HG02759 (cell line): Measurements from ENCODE around the gene FAM72B.
"Not testable (repeated sequence)": the region's sequence is repeated elsewhere in the genome, so short reads cannot be mapped to it uniquely, and the experiment has no call there.

Source experiments
- ATAC-seq: cut with Tn5 transposase; IDR thresholded peaks from one replicate; pipeline ENCODE4 v1.9.1; 2021; ENCODE audit warnings: mild to moderate bottlenecking, moderate library complexity; ENCODE audit not compliant: unreplicated experiment

The FAM72B gene

GRCh38 chr1:121200985-121201981 lies 17.1 kb upstream of the FAM72B start:
- ATAC-seq: not testable (repeated sequence)

- not testable (repeated sequence) for ATAC-seq
These were observed 16.1 kb upstream of the FAM72B start for GRCh38 chr1:121200232-121200631.

- ATAC-seq: not testable (repeated sequence)
These were observed 15.6 kb upstream of the FAM72B start for GRCh38 chr1:121199763-121200162.

- not testable (repeated sequence) for ATAC-seq
These were observed 13.1 kb upstream of the FAM72B start for GRCh38 chr1:121197095-121197882.

GRCh38 chr1:121192512-121192911 lies 8.4 kb upstream of the FAM72B start:
- ATAC-seq: not testable (repeated sequence)

- ATAC-seq: not testable (repeated sequence)
These were observed 3.8 kb upstream of the FAM72B start for GRCh38 chr1:121187914-121188313.

- not testable (repeated sequence) for ATAC-seq
These were observed 2.1 kb upstream of the FAM72B start for GRCh38 chr1:121186191-121186590.

GRCh38 chr1:121185140-121185708 lies 1.1 kb upstream of the FAM72B start:
- ATAC-seq: peak; percentile 1

- ATAC-seq: not testable (repeated sequence)
These were observed 273 bp downstream of the FAM72B start for GRCh38 chr1:121183867-121184266.

GRCh38 chr1:121178197-121178596 lies 5.9 kb downstream of the FAM72B start:
- ATAC-seq: not testable (repeated sequence)

- not testable (repeated sequence) for ATAC-seq
These were observed 7.5 kb downstream of the FAM72B start for GRCh38 chr1:121176649-121177048.

GRCh38 chr1:121168152-121168668 lies 15.9 kb downstream of the FAM72B start:
- not testable (repeated sequence) for ATAC-seq

- ATAC-seq: not testable (repeated sequence)
These were observed 16.9 kb downstream of the FAM72B start for GRCh38 chr1:121167225-121167738.

GRCh38 chr1:121165296-121165695 lies 18.8 kb downstream of the FAM72B start:
- not testable (repeated sequence) for ATAC-seq

GRCh38 chr1:121163850-121164757 lies 20.0 kb downstream of the FAM72B start:
- peak; percentile 52 for ATAC-seq

- ATAC-seq: not testable (repeated sequence)
These were observed 22.8 kb downstream of the FAM72B start for GRCh38 chr1:121161199-121161901.

GRCh38 chr1:121160118-121160517 lies 24.0 kb downstream of the FAM72B start:
- ATAC-seq: not testable (repeated sequence)

- not testable (repeated sequence) for ATAC-seq
These were observed 26.5 kb downstream of the FAM72B start for GRCh38 chr1:121157609-121158008.
